GM12872 (cell line): Measurements from ENCODE around the gene MYL4.

Source experiments
- CTCF ChIP-seq: IDR thresholded peaks from 3 replicates; pipeline ENCODE4 v1.5.1; 2011; ENCODE audit warnings: low read depth, mild to moderate bottlenecking, low read length, moderate library complexity; ENCODE audit not compliant: insufficient read depth

The MYL4 gene

GRCh38 chr17:47190243-47190642 is 18.9 kb upstream of the MYL4 start:
- no peak for TF ChIP-seq CTCF

GRCh38 chr17:47190770-47191169 is 18.4 kb upstream of the MYL4 start:
- TF ChIP-seq CTCF: no peak

- TF ChIP-seq CTCF: no peak
Measured at GRCh38 chr17:47192554-47192953, 16.6 kb upstream of the MYL4 start.

GRCh38 chr17:47193931-47194511 is 15.1 kb upstream of the MYL4 start:
- no peak for TF ChIP-seq CTCF

GRCh38 chr17:47197821-47198220 is 11.3 kb upstream of the MYL4 start:
- no peak for TF ChIP-seq CTCF

- TF ChIP-seq CTCF: no peak
Measured at GRCh38 chr17:47199627-47200324, 9.4 kb upstream of the MYL4 start.

- no peak for TF ChIP-seq CTCF
Measured at GRCh38 chr17:47200325-47200664, 8.9 kb upstream of the MYL4 start.
